HFF-Myc (cell line): ENCODE data around the gene BOC.

Experiments
- DNase-seq: peaks from one replicate; pipeline ENCODE4 v3.0.0-alpha.2; 2011; ENCODE audit warnings: low read depth; ENCODE audit errors: extremely low read depth
- H3K4me3 ChIP-seq: replicated peaks from 2 replicates; pipeline ENCODE4 v1.5.1; 2011; ENCODE audit warnings: low read depth, mild to moderate bottlenecking, control low read depth, low read length
- TF ChIP-seq, protein P1 (sequence below): IDR thresholded peaks from 2 replicates; pipeline ENCODE4 v1.5.1; 2012; ENCODE audit warnings: mild to moderate bottlenecking, low read depth, low read length, control low read depth; ENCODE audit errors: missing control alignments

Gene BOC

DNA sequence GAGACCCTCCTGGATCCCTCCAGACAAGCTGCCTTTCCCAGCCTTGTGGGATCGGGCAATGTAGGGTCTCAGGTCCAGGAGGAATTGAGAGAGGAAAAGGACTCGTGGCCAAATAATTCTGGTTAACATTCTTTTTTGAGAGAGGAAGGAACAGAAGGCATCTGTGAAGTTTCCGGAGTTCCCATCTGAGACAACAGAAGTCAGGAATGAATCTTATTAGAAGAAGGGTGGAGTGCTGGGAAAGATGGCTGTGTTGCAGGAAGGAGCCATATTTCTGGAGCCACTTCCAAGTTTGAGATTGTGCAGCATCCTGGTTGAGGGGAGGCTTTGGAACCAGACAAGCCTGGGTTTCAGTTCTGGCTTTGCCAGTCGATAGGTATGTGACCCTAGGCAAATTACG is 9.4 kb downstream of the BOC start:
- TF ChIP-seq, protein P1, sequence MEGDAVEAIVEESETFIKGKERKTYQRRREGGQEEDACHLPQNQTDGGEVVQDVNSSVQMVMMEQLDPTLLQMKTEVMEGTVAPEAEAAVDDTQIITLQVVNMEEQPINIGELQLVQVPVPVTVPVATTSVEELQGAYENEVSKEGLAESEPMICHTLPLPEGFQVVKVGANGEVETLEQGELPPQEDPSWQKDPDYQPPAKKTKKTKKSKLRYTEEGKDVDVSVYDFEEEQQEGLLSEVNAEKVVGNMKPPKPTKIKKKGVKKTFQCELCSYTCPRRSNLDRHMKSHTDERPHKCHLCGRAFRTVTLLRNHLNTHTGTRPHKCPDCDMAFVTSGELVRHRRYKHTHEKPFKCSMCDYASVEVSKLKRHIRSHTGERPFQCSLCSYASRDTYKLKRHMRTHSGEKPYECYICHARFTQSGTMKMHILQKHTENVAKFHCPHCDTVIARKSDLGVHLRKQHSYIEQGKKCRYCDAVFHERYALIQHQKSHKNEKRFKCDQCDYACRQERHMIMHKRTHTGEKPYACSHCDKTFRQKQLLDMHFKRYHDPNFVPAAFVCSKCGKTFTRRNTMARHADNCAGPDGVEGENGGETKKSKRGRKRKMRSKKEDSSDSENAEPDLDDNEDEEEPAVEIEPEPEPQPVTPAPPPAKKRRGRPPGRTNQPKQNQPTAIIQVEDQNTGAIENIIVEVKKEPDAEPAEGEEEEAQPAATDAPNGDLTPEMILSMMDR = no peak
- DNase-seq = no peak
- H3K4me3 ChIP-seq = no peak overlapping the region

DNA sequence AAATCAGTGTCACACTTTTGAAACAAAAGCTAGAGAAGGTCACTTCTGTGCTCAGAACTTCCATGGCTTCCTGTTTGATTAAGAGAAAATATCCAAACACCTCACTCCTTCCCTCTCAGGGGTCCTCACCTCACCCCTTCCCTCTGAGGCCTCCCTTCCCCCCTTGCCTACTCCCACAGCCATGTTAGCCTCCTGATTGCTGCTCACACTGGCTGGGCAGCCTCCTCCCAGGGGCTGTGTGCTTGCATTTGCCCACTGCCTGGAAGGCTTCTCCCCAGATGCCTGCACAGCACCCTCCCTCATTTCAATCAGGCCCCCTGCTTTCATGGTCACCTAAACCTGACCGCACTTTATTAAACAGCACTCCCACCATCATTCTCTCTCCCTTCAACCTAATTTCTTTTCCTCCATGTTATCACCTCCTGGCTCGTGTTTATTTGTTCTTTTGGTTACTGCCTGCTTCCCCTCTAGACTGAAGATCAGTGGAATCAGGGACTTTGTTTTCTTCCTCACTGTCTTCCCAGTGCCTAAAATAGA is 10.4 kb downstream of the BOC start:
- no peak for DNase-seq
- H3K4me3 ChIP-seq = no peak overlapping the region
- TF ChIP-seq, protein P1 = no peak

DNA sequence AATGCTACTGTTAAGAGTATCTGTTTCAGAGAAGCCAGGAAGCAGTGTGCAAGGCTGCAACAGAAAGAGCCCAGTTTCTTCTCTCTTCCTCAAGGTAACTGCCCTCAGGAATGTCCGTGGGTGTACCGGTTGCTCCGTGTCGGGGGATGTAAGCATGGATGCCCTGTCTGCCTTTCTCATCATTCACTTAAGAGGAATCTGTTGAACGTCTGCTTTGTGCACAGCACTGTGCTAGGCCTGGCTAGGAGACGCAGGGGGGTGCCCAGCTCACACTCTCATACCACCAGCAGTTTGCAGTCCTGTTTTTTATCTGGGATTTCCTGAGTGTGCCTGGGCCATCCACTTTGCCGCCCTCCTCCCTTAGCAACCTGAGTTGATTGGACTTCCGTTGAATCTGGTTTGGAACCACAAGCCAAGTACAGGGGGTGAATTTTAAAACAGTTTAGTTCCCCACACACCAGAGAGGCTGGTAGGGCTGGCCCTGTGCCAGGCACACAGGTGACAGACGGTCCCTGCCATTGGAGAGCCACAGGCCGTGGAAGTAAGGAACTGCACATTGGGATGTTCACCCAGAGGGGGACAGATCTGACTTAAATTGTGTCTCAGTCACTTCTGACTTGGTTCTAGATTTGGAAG is 11.2 kb downstream of the BOC start:
- H3K4me3 ChIP-seq = no peak overlapping the region
- TF ChIP-seq, protein P1 = no peak
- DNase-seq = no peak

DNA sequence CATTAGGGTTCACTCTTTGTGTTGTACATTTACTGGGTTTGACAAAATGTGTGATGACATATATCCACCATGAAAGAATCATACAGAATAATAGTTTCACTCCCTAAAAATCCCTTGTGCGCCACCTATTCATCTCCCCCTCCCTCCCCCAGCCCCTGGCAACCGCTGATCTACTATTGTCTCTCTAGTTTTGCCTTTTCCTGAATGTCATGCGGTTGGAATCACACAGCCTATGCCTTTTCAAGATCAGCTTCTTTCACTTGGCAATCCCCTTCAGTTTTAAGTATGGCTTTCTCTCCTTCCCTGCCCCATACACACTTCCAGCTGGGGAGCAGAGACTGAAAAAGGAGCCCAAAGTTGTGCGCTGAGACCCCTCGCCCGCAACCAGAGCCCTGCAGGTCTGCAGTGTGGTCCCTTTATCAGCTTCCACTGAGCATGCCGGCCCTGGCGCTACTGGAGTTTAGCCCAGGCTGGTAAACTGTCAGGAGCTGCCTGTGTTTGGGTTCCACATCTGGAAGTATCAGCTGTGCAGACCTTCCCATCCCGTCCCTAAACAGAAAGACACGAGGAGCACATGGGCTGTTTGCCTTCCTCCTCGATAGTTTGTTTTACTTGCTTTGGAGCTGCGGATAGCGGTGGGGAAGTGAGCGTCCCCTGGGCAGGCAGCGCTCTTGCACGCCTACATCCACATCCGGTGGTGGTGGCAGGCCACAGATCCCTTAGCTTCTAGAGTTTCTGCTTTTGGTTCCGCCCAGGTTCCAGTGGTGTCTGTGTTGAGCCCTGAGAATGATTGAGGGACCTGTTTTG is 12.3 kb downstream of the BOC start:
- no peak for DNase-seq
- H3K4me3 ChIP-seq = no peak overlapping the region
- TF ChIP-seq, protein P1 = no peak

DNA sequence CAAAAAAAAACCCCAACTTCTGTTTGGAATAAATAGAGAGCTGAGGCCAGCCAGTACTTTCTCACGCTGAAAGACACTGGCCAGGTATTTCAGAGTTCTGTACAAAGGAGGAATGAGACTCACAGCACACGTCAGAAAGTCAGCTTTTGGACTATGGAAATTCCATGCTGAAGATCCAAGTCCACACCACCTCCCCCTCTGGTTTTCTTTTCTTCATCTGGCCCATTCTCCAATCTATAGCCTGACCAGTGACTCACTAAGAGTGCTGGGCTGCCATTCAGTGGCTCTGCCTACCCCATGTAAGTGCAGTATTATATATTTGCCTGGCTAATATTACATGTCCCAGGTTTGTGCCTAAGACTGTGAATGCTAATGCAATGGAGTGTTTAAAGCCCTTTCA is 13.9 kb downstream of the BOC start:
- no peak overlapping the region for H3K4me3 ChIP-seq
- no peak for DNase-seq
- TF ChIP-seq, protein P1 = no peak

DNA sequence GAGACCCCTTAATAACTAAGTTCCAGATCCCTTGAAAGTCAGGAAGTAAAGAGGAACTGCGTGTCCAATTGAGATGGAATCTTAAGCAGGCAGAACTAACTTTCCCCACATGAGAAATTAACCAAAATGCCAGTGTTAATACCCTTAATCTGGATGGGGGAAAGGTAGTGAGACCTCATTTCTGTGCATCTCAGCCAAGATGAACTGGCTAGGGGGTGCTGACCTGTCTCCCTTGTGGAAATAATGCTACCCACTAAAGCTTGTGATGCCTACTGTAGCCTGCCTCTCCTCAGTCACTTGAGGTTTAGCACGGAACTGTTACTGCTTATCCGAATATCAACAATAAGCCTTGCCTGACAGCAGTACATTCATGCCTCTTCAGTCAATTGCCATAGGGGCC is 15.1 kb downstream of the BOC start:
- no peak for DNase-seq
- H3K4me3 ChIP-seq = no peak overlapping the region
- TF ChIP-seq, protein P1 = no peak
